ENCODE measurements around the gene TEF. TPM values are rescaled to one million over a fixed set of nuclear protein-coding genes. Genes with fewer than 3 reads are reported as not detected.

The TEF gene
- total and polyA plus RNA-seq, 2 donors from 2014 or later, result 19.4 to 34.9 TPM

- DNase-seq (no peak), FAIRE-seq (no peak)
- H3K27ac ChIP-seq (ENCODE audit: low read depth in 2 of 2, low read length in 2 of 2), result no peak overlapping the region
- intact Hi-C loops (cut with DNase I), result no loop called here
- H3K36me3 ChIP-seq (ENCODE audit: control insufficient read depth in 2 of 3, insufficient read depth in 3 of 3, low read length in 3 of 3), result no peaks in the 10 kb centered on the region
- TF ChIP-seq CTCF (IDR thresholded peaks at IDR 0.05; ENCODE audit: borderline replicate concordance, extremely low read depth, insufficient read depth), result no peak
- H3K9me3 ChIP-seq (ENCODE audit: control insufficient read depth in 2 of 3, insufficient read depth in 1 of 3, low read length in 3 of 3), result no peaks in the 10 kb centered on the region
- peaks cover 0 to 11% (median 8%) of the 10 kb centered on the region in 3 donors for H3K4me1 ChIP-seq (ENCODE audit: control insufficient read depth in 2 of 3, insufficient read depth in 2 of 3, low read depth in 1 of 3, low read length in 3 of 3)
- no peak overlapping the region for H3K4me3 ChIP-seq (ENCODE audit: low read length in 3 of 3)
- H3K27me3 ChIP-seq (ENCODE audit: control insufficient read depth, insufficient read depth, low read length), result no peaks in the 10 kb centered on the region
- no peak overlapping the region for H3K9ac ChIP-seq (ENCODE audit: low read length in 3 of 3)
These were observed 25.7 kb downstream of the TEF start for GRCh38 chr22:41407433-41407832.

GRCh38 chr22:41408665-41409064 lies 26.9 kb downstream of the TEF start:
- Histone ChIP-seq H3K9ac (ENCODE audit: low read length in 3 of 3) (no peak overlapping the region), H3K4me1 (ENCODE audit: control insufficient read depth in 2 of 3, insufficient read depth in 2 of 3, low read depth in 1 of 3, low read length in 3 of 3) (peaks cover 0 to 12% (median 8%) of the 10 kb centered on the region in 3 donors), H3K27me3 (ENCODE audit: control insufficient read depth, insufficient read depth, low read length) (no peaks in the 10 kb centered on the region), H3K27ac (ENCODE audit: low read depth in 2 of 2, low read length in 2 of 2) (no peak overlapping the region), H3K4me3 (ENCODE audit: low read length in 3 of 3) (no peak overlapping the region), H3K9me3 (ENCODE audit: control insufficient read depth in 2 of 3, insufficient read depth in 1 of 3, low read length in 3 of 3) (no peaks in the 10 kb centered on the region), H3K36me3 (ENCODE audit: control insufficient read depth in 2 of 3, insufficient read depth in 3 of 3, low read length in 3 of 3) (no peaks in the 10 kb centered on the region)
- no peak for DNase-seq
- intact Hi-C loops (cut with DNase I), result no loop called here
- FAIRE-seq, result no peak
- TF ChIP-seq CTCF (IDR thresholded peaks at IDR 0.05; ENCODE audit: borderline replicate concordance, extremely low read depth, insufficient read depth), result no peak

GRCh38 chr22:41410311-41410751 lies 28.6 kb downstream of the TEF start:
- no peak overlapping the region for H3K9ac ChIP-seq (ENCODE audit: low read length in 3 of 3)
- no peak for TF ChIP-seq CTCF (IDR thresholded peaks at IDR 0.05; ENCODE audit: borderline replicate concordance, extremely low read depth, insufficient read depth)

More at GRCh38 chr22:41410311-41410751, 28.6 kb downstream of the TEF start:
- H3K4me1 ChIP-seq (ENCODE audit: control insufficient read depth in 2 of 3, insufficient read depth in 2 of 3, low read depth in 1 of 3, low read length in 3 of 3), result peaks cover 0 to 23% (median 15%) of the 10 kb centered on the region in 3 donors
- H3K36me3 ChIP-seq (ENCODE audit: control insufficient read depth in 2 of 3, insufficient read depth in 3 of 3, low read length in 3 of 3), result no peaks in the 10 kb centered on the region
- no peak for DNase-seq
- H3K27ac ChIP-seq (ENCODE audit: low read depth in 2 of 2, low read length in 2 of 2), result peak overlapping the region; percentile 41 to 47
- H3K27me3 ChIP-seq (ENCODE audit: control insufficient read depth, insufficient read depth, low read length), result no peaks in the 10 kb centered on the region
- intact Hi-C loops (cut with DNase I), result no loop called here
- H3K4me3 ChIP-seq (ENCODE audit: low read length in 3 of 3), result no peak overlapping the region
- no peak for FAIRE-seq
- no peaks in the 10 kb centered on the region for H3K9me3 ChIP-seq (ENCODE audit: control insufficient read depth in 2 of 3, insufficient read depth in 1 of 3, low read length in 3 of 3)

Data from kidney (tissue), 14 donors.